CD4-positive, alpha-beta T cell treated with Interleukin-17A for 4 hours (primary cell): ENCODE results near the gene TGM2.
A peak's percentile ranks its signal among the peaks of the same experiment; 100 is the strongest.
"Not testable (repeated sequence)": the region's sequence is repeated elsewhere in the genome, so short reads cannot be mapped to it uniquely, and the experiment has no call there.

Experiments
- DNase-seq: peaks from one replicate; pipeline ENCODE4 v3.0.0-alpha.2; 2020; ENCODE audit warnings: mixed read lengths

TGM2 gene

DNA sequence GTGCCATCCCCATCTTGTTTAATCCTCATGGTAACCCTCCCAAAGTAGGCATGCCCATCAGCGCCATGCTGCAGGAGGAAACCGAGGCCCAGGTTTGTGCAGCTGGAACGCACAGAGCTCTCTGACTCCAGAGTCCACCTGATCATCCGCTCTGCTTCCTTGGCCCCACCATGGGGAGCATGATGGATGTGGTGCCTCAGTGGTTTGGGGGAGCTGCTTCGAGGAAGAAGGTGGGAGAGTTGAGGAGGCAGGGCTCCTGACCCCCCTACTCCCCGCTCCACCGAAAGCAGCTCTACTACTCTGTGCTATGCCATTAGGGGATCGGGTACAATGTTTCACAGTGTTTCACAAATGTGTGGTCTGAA lies 52.2 kb downstream of the TGM2 start:
- DNase-seq, result no peak

DNA sequence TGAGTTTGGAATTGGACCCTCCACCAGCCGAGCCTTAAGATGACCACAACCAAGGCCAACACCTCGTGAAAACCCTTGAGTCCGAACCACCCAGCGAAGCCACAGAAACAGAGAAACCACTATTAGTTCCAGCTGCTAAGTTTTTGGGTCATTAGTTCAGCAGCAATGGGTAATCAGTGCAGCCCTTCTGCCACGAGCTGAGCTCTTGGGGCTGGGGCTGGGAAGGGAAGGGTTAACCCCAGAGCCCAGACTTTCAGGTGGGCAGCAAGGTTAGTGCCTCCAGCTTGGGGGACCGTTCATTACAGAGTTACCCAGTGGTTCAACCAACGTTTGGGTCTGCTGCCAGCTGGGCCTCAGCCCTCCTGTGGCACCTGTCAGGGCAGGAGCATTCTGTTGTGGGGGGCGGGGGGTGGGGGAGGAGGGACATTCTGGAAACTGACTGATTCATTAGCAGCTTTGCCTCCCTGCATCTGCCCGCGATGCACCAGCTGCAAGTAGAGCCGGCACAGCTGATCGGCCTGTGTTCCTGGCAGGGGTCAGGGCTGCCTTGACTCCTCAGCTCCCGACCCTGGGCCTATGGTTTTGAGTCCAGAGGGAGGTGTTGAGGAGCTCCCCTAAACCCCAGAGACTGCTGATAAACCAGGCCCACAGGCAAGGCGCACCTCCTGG lies 52.7 kb downstream of the TGM2 start:
- no peak for DNase-seq

DNA sequence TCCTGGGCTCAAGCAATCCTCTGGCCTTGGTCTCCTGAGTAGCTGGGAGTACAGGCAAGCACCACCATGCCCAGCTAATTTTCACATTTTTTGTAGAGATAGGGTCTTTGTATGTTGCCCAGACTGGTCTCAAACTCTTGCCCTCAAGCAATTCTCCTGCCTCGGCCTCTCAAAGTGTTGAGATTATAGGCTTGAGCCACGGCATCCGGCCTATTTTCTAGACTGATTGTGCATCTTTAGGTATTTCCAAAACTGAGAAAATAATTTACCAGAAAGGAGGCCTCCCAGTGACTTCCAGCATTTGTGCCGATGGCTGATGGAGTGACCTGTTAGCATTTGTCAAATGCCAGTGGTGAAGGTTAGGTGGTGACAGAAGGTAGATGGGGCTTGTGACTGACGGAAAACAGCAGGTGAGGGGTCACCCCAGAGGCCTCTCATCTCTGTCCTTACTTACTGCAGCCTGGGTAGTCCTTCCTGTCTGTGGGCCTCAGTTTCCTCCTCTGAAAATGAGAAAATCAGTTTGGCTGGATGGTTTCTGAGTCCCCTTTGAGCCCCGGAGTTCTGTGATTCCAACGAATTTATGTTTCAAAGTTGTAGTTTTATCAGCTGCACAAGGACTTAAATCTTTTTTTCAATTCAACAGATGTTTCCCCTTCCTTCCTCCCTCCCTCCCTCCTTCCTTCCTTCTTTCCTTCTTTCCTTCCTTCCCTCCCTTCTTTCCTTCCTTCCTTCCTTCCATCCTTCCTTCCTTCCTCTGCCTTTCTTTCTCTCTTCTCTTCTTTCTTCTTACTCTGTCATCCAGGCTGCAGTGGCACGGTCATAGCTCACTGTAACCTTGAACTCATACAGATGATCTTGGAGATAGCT lies 53.5 kb downstream of the TGM2 start:
- no peak for DNase-seq

DNA sequence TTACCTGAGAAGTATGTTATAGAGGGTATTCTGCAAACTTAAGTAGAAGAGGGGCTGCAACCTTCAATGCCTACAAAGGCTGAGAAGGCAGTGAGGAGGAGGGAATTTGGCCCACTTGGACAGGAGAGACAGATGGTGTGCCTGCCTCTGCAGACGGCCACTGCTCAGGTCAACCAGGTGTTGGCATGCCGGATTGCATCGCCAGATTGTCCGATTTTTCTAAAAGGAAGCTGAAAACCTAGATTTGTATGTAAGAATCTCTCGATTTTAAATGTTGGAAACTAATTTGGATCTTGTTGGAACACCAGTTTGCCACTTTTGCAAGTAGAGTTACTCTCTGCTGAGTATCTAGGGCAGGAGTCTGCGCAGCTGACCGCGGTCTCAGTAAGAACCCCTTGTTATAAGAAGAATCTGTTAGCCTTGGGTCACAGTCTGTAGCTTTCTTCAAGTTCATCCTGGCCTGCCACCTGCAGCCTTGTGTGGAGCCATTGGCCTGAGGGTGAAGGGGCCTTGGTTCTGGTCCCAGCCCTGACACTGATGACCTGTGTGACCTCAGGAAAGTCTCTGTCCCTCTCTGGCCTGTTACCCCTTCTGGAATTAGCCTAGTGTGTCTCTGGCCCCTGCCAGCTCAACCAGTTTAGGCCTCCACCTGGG lies 54.4 kb downstream of the TGM2 start:
- no peak for DNase-seq

DNA sequence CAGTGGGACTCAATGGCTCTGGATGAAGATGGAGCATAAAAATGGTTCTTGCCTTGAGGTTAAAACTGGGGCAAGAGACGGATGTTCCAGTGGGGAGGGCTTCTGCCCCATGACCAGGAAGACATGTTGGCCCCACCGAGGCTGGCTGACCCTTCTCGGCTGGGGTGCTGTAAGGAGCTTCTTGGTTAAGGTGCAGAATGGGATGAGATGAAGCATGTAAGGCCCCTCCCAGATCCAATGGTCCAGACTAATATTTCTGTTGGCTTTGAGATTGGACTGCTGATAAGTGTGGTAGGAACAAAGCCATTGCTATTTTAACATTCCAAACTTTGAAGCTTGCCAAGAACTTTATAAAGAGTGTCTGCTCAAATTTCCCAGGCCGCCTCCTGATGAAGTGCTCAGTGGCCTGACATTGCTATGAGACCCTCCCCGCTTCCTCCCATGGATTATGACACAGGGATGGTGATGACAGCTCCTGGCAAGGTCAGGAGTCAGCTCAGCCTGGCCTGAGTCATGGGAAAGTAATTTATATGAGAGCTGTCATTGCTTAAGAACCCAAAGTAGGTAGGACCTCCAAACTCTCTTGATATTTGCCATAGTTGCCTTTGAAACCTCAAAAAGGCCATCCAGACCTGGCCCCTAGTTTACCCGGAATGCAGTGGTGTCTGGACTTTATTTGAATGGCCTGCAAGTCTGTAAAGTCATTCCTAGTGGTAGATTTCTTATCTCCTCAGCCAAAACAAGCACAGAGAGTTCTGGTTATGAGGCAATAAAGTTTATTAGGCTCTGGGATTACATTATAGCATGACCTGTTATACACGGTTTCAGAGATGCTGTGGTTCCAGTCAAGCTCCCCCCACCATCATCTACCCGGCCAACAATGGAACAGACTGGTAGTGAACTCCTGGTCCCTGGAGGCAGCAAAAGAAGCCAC lies 55.2 kb downstream of the TGM2 start:
- no peak for DNase-seq

DNA sequence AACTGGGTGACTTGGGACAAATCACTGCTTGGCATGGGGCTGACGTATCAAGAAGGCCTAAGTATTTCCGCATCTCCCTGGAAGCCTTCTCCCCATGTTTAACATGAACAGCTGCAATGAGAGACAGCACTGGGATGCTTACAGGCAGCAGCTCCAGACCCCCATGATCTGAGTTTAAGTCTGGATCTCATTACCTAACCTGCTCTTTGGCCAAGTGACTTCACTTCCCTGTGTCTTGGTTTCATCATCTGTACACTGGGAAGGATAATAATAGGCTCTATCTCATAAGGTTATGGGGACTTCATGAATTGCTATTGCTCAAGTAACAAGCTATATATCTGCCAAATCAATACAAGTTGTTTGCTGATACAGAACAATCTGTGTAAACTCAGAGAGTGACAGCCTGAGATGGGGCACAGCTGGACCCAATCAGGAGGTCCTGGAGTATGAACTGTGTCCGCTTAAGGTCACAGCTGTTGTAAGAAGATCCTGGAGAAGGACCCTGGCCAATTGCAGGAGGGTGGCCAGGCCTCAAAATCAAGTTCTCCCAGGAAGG lies 56.0 kb downstream of the TGM2 start:
- no peak for DNase-seq

DNA sequence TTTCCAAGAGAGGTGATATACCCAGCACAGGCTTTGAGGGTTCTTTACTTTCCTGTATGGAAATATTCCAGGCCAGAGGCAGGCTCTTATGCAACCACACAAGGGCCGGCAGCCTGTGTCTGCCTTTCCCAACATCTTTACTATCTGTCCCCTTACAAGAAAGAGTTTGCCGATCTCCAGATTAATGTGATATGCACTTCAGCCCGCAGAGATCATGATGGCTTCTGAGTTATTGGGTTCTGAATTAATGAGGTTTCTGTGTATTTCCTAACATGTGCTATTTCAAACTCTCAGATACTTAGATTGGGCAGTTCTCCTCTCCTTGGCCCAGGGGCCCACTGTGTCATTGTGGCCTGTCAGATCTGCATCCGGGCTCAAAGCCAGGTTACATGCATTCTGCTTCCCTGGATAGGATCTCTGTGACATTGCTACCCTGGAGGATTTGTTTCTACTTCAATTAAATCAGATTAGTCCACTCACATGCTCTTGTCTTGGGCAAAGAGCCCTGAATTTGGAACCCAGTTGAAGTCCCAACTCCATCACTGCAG lies 56.6 kb downstream of the TGM2 start:
- no peak for DNase-seq

DNA sequence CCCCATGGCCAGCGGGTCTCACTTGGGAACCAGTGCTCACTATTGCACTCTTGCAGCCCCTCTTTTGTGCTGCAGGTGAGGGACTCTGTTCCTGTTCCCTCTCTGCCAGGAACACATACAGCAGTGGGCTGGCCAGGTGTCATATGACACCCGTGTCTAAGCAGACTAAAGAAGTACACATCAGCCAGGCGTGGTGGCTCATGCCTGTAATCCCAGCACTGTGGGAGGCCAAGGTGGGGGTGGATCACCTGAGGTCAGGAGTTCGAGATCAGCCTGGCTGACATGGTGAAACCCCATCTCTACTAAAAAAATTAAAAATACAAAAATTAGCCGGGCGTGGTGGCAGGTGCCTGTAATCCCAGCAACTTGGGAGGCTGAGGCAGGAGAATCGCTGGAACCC lies 57.2 kb downstream of the TGM2 start:
- not testable (repeated sequence) for DNase-seq

DNA sequence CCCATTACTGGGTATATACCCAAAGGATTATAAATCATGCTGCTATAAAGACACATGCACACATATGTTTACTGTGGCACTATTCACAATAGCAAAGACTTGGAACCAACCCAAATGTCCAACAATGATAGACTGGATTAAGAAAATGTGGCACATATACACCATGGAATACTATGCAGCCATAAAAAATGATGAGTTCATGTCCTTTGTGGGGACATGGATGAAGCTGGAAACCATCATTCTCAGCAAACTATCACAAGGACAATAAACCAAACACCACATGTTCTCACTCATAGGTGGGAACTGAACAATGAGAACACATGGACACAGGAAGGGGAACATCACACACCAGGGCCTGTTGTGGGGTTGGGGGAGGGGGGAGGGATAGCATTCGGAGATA lies 57.7 kb downstream of the TGM2 start:
- not testable (repeated sequence) for DNase-seq

DNA sequence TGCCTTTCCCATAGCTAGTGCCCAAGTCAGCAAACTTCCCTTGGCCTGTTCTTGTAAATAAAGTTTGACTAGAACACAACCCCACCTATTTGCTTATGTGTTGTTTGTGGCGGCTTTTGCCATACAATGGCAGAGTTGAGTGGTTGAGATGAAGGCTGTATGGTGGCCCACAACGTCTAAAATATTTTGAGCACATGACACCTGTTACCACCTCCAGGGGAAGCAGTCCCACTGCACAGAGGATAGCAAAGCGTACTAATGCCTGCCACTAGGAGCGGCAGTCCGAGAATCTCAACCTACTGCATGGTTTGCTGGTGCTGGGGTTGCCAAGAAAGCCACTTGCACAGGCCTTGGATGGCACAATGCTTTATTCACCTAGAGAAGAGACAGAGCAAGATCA lies 58.6 kb downstream of the TGM2 start:
- DNase-seq, result no peak

DNA sequence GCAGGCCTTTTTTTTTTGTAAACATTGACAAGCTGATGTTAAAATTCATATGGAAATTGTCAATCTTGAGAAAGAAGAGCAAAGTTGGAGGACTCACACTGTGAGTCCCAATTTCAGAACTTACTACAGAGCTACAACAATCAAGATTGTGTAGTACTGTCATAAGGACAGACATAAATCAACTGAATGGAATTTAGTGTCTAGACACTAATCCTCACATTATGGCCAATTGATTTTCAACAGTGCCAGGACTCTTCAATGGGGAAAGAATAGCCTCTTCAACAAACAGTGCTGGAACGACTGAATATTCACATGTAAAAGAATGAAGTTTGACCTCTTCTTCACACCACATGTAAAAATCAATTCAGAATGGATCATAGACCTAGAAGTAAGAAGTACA lies 60.8 kb downstream of the TGM2 start:
- DNase-seq, result no peak

DNA sequence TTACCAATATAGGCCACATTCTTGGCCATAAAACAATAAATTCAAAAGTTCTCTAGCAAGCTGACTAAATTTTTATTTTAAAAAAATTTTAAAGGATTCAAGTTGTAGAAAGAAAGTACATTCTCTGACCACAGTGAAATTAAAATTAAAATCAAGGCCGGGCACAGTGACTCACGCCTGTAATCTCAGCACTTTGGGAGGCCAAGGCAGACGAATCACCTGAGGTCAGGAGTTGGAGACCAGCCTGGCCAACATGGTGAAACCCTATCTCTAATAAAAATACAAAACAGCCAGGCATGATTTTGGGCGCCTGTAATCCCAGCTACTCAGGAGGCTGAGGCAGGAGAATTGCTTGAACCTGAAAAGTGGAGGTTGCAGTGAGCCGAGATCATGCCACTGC lies 62.9 kb downstream of the TGM2 start:
- DNase-seq, result not testable (repeated sequence)

DNA sequence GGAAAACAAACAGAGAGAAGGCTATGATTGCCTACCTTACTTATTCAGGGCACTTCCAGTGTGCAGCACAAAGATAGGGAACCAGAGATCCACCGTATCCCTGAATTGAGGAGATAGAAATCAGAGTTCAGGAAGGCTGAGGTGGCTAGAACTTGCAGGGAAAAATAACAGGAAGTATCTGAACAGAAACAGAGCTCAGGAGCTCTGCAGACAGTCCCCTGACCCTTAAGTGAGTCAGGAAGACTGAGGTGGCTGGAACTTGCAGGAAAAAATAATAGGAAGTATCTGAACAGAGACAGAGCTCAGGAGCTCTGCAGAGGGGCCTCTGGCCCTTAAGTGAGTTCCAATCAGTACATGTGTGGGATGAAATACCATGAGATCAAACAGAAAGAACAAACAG lies 66.1 kb downstream of the TGM2 start:
- DNase-seq, result no peak

DNA sequence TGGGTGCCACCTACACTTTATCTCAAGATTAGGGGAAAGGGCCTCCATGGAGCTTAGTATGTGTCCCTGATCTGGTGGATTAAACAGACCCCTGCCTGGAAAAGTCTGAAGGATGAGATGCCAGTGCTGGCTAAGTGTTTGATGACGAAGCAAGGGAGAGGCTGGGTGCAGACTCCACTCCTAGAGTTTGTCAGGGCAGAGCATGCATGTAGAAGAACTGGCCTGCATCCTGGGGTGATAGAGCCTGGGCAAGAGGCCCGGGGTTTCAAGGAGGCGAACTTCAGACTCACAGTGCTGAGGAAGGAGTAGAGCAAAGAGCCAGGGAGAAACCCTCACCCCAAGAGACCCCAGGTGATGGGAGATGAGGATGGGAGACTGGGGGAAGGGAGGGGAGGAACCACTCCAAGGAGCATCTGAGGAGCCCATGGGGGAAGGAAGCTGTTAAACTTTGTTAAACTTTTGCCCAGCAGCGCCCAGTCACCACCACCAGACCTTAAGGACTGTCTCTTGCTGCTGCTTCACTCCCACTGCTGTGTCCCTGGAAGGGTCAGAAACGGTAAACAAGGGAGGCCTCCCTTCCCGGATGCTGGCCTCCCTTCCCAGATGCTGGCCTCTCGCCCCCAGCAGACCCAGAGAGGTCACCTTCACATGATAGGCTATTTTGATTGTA lies 69.9 kb downstream of the TGM2 start:
- no peak for DNase-seq

DNA sequence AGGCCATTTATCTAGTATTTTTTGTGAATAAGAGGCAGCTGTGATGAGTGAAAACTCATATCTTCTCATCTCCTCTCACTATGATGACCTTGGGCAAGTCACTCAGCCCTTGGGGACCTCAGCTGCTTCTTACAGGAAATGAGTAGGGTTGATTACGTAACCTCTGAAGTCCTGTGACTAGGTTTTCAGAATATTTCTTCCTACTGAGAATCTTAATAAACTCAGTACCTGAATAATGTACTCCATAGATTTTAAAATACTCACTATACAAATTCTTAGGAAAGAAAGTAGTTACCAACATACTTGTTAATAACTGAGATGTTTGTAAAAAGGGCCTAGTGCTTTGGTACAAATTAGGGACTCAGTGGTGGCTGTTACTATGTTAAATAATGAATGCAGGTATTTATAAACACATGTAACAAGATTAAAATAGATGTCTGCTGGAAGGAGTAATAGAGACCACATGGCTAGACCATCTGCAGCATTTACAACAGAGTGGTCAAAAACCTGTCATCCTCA lies 70.6 kb downstream of the TGM2 start:
- peak; percentile 22 for DNase-seq

DNA sequence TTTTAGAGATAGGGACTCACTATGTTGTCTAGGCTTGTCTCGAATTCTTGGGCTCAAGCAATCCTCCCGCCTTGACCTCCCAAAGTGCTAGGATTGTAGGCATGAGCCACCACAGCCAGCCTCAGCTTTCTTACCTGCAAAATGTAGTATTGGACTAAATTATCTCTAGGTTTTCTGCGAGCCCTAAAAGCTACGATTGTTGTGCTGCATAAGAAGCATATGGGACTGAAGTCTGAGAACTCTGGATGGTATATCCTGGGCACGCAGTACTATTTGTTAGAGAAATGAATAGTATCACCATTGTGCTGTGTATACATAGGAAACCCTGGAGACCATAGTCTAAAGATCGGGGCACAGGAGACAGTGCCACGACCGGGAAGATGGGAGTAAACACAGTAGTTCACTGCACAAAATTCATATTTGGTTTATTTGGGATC lies 71.4 kb downstream of the TGM2 start:
- no peak for DNase-seq

DNA sequence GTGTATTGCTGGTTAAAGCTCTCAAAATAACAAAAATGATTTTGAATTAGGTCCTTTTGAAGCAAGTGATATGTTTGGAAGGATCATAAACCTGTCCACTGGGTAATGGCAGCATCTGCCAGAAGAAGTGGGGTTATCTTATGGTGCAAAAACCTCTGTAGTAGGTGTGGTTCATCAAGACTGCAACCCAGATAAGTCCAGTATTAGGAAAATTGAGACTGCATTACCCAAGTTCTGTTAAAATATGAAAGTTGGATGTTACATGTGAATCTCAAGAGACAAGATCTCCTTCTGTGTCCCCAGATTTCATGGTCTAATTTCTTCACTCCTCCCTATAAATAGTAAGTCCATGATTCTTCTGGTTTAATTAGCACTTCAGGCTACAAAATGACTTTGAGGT lies 72.2 kb downstream of the TGM2 start:
- no peak for DNase-seq

DNA sequence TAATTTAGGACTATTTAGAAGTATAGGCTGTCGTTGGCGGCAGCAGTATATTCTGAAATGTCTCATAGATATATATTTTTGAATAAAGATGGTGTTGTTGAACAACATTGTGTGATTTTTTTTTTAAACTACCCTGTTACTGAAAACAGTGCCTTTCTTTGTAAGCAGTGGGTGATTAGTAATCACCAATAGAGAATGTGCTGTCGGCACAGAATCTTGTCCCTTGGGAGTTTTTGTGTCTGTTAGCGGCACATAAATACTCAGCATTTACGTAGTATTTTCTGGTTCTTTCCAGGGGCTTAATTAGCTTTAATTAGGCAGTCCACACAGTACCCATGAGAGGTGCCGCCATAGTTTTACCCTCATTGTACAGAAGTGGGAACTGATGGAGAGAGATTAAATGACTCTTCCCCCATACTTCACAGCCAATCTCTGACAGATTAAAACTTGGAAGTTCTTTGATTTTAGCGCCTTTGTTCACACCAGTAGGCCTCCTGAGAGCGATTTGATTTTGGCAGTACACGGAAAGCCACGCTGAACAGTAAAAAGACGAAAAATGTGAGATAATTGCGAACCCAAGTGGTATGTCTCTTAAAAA lies 72.7 kb downstream of the TGM2 start:
- no peak for DNase-seq

DNA sequence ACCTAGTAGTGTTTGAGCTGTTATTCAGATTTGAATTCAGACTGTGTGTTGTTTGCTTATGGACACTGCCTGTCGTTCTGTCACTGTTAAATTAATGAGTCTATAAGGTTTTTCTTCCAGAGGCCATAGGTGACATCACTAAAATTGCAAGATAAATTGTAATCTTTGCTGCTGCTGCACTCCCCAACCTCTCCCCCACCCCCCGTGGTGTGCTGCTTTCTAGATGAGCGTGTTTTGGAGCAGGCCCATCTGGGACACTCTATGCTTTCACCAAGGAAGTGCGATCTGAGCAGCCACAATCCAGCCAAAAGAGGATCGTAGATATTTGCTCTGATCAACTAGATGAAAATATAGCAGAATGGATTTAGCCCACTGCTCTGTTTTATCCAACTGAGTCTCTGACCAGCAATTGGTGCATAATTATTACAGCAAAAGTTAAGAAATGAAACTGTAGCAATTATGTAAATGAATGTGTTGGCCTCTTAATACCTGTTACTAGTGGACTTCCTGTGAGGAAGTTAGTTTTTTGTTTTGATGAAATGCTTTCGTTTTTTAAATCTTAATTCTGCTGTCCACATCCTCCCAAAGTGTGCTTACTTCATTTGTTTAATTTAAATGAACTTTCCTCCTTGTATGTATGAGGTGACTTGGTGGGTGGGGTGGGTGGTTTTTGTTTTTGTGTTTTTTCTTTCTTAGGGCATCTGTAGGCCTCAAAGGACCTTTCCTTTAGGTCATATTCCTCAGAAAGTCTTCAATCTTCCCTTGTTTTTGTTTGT lies 73.4 kb downstream of the TGM2 start:
- no peak for DNase-seq

DNA sequence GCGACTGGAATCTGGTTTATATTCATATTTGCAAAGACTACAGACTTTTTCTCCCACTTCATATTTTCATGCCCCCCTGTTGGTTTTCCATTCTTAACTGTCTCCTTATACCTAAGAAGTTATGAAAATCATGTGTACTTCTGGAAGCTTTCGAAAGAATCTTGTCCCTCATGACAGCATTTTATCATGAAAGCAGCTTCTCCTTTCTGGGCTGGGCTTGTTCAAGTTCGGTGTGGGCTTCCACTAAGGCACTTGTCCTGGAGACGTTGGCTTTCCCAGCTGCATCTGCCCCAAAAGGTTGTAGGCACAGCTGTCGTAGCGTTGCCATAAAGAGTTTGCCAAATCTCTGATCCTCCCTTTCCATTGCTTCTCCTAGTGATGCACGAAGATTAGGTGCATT lies 75.0 kb downstream of the TGM2 start:
- DNase-seq, result no peak
